ENCODE measurements around the gene PELO. TPM values are rescaled to one million over a fixed set of nuclear protein-coding genes. Genes with fewer than 3 reads are reported as not detected.

The PELO gene
- total and polyA plus RNA-seq, 9 of the 15 experiments (the other 6 are each of a cell fraction or from before 2014, with no cell fraction given): 5.8 to 14.6 (median 9.6) TPM

DNA sequence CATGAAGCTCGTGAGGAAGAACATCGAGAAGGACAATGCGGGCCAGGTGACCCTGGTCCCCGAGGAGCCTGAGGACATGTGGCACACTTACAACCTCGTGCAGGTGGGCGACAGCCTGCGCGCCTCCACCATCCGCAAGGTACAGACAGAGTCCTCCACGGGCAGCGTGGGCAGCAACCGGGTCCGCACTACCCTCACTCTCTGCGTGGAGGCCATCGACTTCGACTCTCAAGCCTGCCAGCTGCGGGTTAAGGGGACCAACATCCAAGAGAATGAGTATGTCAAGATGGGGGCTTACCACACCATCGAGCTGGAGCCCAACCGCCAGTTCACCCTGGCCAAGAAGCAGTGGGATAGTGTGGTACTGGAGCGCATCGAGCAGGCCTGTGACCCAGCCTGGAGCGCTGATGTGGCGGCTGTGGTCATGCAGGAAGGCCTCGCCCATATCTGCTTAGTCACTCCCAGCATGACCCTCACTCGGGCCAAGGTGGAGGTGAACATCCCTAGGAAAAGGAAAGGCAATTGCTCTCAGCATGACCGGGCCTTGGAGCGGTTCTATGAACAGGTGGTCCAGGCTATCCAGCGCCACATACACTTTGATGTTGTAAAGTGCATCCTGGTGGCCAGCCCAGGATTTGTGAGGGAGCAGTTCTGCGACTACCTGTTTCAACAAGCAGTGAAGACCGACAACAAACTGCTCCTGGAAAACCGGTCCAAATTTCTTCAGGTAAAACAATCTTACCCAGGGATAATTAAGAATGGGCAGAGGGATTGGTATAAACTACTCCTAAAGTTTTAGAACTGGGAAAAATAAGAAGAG lies 12.9 kb downstream of the PELO start (continued):
- TF ChIP-seq CHD2 (IDR thresholded peaks at IDR 0.05; ENCODE audit: low read depth, low read length): no peak
- no peak for TF ChIP-seq NR2C1 (IDR thresholded peaks at IDR 0.05)
- TF ChIP-seq NR2C1 (tag; IDR thresholded peaks at IDR 0.05): no peak; the same call in 1 of the 2 replicates
- TF ChIP-seq FOXJ3 (CRISPR knock-in tag; IDR thresholded peaks at IDR 0.05): no peak
- no peak for TF ChIP-seq WHSC1 (IDR thresholded peaks at IDR 0.05; ENCODE audit: low read length)
- TF ChIP-seq ARID1B (IDR thresholded peaks at IDR 0.05): 0 out of 2 replicates have a peak, but pooled peaks have one; percentile 20
- TF ChIP-seq ZNF282 (CRISPR knock-in tag; IDR thresholded peaks at IDR 0.05): no peak
- no peak for TF ChIP-seq SP2 (IDR thresholded peaks at IDR 0.05; ENCODE audit: extremely low read depth, low read depth, low read length, poor library complexity, severe bottlenecking)
- no peak for TF ChIP-seq ZNF133 (CRISPR knock-in tag; IDR thresholded peaks at IDR 0.05)
- TF ChIP-seq BCOR (IDR thresholded peaks at IDR 0.05): 0 out of 2 replicates have a peak, but pooled peaks have one; percentile 19
- no peak for TF ChIP-seq SREBF1 (IDR thresholded peaks at IDR 0.05; ENCODE audit: borderline replicate concordance, low read depth, low read length)
- no peak for TF ChIP-seq ZBTB7A (IDR thresholded peaks at IDR 0.05; ENCODE audit: borderline replicate concordance, control insufficient read depth, low read depth, low read length)
- no peak for TF ChIP-seq DMBX1 (CRISPR knock-in tag; IDR thresholded peaks at IDR 0.05; ENCODE audit: borderline replicate concordance)
- TF ChIP-seq, protein P1, sequence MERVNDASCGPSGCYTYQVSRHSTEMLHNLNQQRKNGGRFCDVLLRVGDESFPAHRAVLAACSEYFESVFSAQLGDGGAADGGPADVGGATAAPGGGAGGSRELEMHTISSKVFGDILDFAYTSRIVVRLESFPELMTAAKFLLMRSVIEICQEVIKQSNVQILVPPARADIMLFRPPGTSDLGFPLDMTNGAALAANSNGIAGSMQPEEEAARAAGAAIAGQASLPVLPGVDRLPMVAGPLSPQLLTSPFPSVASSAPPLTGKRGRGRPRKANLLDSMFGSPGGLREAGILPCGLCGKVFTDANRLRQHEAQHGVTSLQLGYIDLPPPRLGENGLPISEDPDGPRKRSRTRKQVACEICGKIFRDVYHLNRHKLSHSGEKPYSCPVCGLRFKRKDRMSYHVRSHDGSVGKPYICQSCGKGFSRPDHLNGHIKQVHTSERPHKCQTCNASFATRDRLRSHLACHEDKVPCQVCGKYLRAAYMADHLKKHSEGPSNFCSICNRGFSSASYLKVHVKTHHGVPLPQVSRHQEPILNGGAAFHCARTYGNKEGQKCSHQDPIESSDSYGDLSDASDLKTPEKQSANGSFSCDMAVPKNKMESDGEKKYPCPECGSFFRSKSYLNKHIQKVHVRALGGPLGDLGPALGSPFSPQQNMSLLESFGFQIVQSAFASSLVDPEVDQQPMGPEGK (CRISPR knock-in tag; IDR thresholded peaks at IDR 0.05; ENCODE audit: borderline replicate concordance): no peak
- no peak for TF ChIP-seq U2AF1 (optimal IDR thresholded peaks at IDR 0.05; ENCODE audit: low read depth, low read length)
- no peak for TF ChIP-seq COPS2 (conservative IDR thresholded peaks at IDR 0.05)
- no peak for TF ChIP-seq SIX5 (IDR thresholded peaks at IDR 0.05; ENCODE audit: borderline replicate concordance in 1 of 2, insufficient read depth in 1 of 2, low read depth in 1 of 2, low read length in 2 of 2)
- TF ChIP-seq C11orf30 (IDR thresholded peaks at IDR 0.05; ENCODE audit: low read depth): peak; percentile 93
- no peak for TF ChIP-seq FOXP1 (CRISPR knock-in tag; IDR thresholded peaks at IDR 0.05)
- no peak for TF ChIP-seq NCOA4 (IDR thresholded peaks at IDR 0.05; ENCODE audit: partially characterized antibody)
- TF ChIP-seq, protein P2, sequence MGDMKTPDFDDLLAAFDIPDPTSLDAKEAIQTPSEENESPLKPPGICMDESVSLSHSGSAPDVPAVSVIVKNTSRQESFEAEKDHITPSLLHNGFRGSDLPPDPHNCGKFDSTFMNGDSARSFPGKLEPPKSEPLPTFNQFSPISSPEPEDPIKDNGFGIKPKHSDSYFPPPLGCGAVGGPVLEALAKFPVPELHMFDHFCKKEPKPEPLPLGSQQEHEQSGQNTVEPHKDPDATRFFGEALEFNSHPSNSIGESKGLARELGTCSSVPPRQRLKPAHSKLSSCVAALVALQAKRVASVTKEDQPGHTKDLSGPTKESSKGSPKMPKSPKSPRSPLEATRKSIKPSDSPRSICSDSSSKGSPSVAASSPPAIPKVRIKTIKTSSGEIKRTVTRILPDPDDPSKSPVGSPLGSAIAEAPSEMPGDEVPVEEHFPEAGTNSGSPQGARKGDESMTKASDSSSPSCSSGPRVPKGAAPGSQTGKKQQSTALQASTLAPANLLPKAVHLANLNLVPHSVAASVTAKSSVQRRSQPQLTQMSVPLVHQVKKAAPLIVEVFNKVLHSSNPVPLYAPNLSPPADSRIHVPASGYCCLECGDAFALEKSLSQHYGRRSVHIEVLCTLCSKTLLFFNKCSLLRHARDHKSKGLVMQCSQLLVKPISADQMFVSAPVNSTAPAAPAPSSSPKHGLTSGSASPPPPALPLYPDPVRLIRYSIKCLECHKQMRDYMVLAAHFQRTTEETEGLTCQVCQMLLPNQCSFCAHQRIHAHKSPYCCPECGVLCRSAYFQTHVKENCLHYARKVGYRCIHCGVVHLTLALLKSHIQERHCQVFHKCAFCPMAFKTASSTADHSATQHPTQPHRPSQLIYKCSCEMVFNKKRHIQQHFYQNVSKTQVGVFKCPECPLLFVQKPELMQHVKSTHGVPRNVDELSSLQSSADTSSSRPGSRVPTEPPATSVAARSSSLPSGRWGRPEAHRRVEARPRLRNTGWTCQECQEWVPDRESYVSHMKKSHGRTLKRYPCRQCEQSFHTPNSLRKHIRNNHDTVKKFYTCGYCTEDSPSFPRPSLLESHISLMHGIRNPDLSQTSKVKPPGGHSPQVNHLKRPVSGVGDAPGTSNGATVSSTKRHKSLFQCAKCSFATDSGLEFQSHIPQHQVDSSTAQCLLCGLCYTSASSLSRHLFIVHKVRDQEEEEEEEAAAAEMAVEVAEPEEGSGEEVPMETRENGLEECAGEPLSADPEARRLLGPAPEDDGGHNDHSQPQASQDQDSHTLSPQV (IDR thresholded peaks at IDR 0.05): peak; percentile 26; the same call in 1 of the 2 replicates
- TF ChIP-seq FOSL1 (tag; conservative IDR thresholded peaks at IDR 0.05): no peak
